Liver (tissue), 9 donors: ENCODE data around the gene LPP. TPM values are rescaled to one million over a fixed set of nuclear protein-coding genes. Genes with fewer than 3 reads are reported as not detected.

Source experiments
- DNase-seq: peaks from one replicate; pipeline ENCODE4 v3.0.0-alpha.2; 2017; ENCODE audit warnings: low spot score
- H3K27ac ChIP-seq, 2 donors: one replicate each; pipeline ENCODE4 v1.7.0; 2013; ENCODE audit warnings: inconsistent platforms in 2 of 2, low read length in 2 of 2, control low read depth in 1 of 2, low read depth in 1 of 2, mild to moderate bottlenecking in 1 of 2
- H3K27me3 ChIP-seq, 4 donors: one replicate each; pipeline versions ENCODE4 v1.6.1 to v1.7.0; 2013; ENCODE audit warnings: low read length in 3 of 4, inconsistent platforms in 1 of 4, mild to moderate bottlenecking in 1 of 4, moderate library complexity in 1 of 4; ENCODE audit not compliant: control insufficient read depth in 4 of 4, insufficient read depth in 4 of 4
- H3K36me3 ChIP-seq, 4 donors: one replicate each; pipeline versions ENCODE4 v1.6.1 to v1.7.0; 2013; ENCODE audit warnings: low read length in 3 of 4, mild to moderate bottlenecking in 3 of 4, low read depth in 1 of 4, moderate library complexity in 1 of 4; ENCODE audit not compliant: control insufficient read depth in 4 of 4, insufficient read depth in 3 of 4
- H3K4me1 ChIP-seq, 4 donors: one replicate each; pipeline versions ENCODE4 v1.6.1 to v1.7.0; 2013; ENCODE audit warnings: low read length in 3 of 4, mild to moderate bottlenecking in 3 of 4, moderate library complexity in 1 of 4; ENCODE audit not compliant: control insufficient read depth in 4 of 4, insufficient read depth in 4 of 4
- H3K4me3 ChIP-seq, 3 donors: one replicate each; pipeline versions ENCODE4 v1.6.1 to v1.7.0; 2013; ENCODE audit warnings: low read length in 3 of 3, control low read depth in 1 of 3, low read depth in 1 of 3, mild to moderate bottlenecking in 1 of 3
- H3K9ac ChIP-seq, 2 donors: one replicate each; pipeline ENCODE4 v1.7.0; 2013; ENCODE audit warnings: low read length in 2 of 2, mild to moderate bottlenecking in 2 of 2, moderate library complexity in 2 of 2, control low read depth in 1 of 2, low read depth in 1 of 2
- H3K9me3 ChIP-seq, 4 donors: one replicate each; pipeline versions ENCODE4 v1.6.1 to v1.7.0; 2013; ENCODE audit warnings: low read length in 3 of 4; ENCODE audit not compliant: control insufficient read depth in 4 of 4
- ATF3 ChIP-seq: IDR thresholded peaks from 2 replicates; pipeline ENCODE4 v1.6.1; 2016; ENCODE audit warnings: antibody characterized with exemption
- CTCF ChIP-seq: fragments of 150-350 bp; IDR thresholded peaks from 2 replicates; pipeline ENCODE4 v1.5.1; 2017; ENCODE audit warnings: improper control_type of control experiment, low read depth, low read length; ENCODE audit not compliant: missing input control
- EGR1 ChIP-seq, 2 donors: IDR thresholded peaks; 2 replicates each; pipeline ENCODE4 v1.6.1; 2016 to 2018; ENCODE audit warnings: antibody characterized with exemption in 2 of 2, low read depth in 2 of 2
- FOXA1 ChIP-seq: IDR thresholded peaks from 2 replicates; pipeline ENCODE4 v1.6.1; 2016; ENCODE audit warnings: antibody characterized with exemption
- FOXA2 ChIP-seq: IDR thresholded peaks from 2 replicates; pipeline ENCODE4 v1.6.1; 2016; ENCODE audit warnings: antibody characterized with exemption
- GABPA ChIP-seq, 2 donors: IDR thresholded peaks in 1 of 2; conservative IDR thresholded peaks in 1 of 2; 2 replicates each; pipeline ENCODE4 v1.6.1; 2016; ENCODE audit warnings: antibody characterized with exemption in 2 of 2, mild to moderate bottlenecking in 1 of 2, moderate library complexity in 1 of 2
- HNF4A ChIP-seq, 2 donors: conservative IDR thresholded peaks; 2 replicates each; pipeline ENCODE4 v1.6.1; 2016; ENCODE audit warnings: antibody characterized with exemption in 2 of 2, mild to moderate bottlenecking in 2 of 2
- HNF4G ChIP-seq: IDR thresholded peaks from 2 replicates; pipeline ENCODE4 v1.6.1; 2016; ENCODE audit warnings: antibody characterized with exemption
- JUND ChIP-seq, 2 donors: IDR thresholded peaks; 2 replicates each; pipeline ENCODE4 v1.6.1; 2016; ENCODE audit warnings: antibody characterized with exemption in 2 of 2
- MAX ChIP-seq: IDR thresholded peaks from 2 replicates; pipeline ENCODE4 v1.6.1; 2016; ENCODE audit warnings: antibody characterized with exemption
- NR2F2 ChIP-seq: IDR thresholded peaks from 2 replicates; pipeline ENCODE4 v1.6.1; 2016; ENCODE audit warnings: antibody characterized with exemption
- RAD21 ChIP-seq, 2 donors: IDR thresholded peaks; 2 replicates each; pipeline ENCODE4 v1.6.1; 2016; ENCODE audit warnings: antibody characterized with exemption in 2 of 2, mild to moderate bottlenecking in 2 of 2
- REST ChIP-seq: IDR thresholded peaks from 2 replicates; pipeline ENCODE4 v1.6.1; 2016; ENCODE audit warnings: antibody characterized with exemption, mild to moderate bottlenecking
- SP1 ChIP-seq: IDR thresholded peaks from 2 replicates; pipeline ENCODE4 v1.6.1; 2018; ENCODE audit warnings: antibody characterized with exemption, mild to moderate bottlenecking
- TAF1 ChIP-seq: conservative IDR thresholded peaks from 2 replicates; pipeline ENCODE4 v1.6.1; 2016; ENCODE audit warnings: antibody characterized with exemption, mild to moderate bottlenecking
- YY1 ChIP-seq: IDR thresholded peaks from 2 replicates; pipeline ENCODE4 v1.6.1; 2016; ENCODE audit warnings: antibody characterized with exemption, mild to moderate bottlenecking
- ZBTB33 ChIP-seq: IDR thresholded peaks from 2 replicates; pipeline ENCODE4 v1.6.1; 2016; ENCODE audit warnings: antibody characterized with exemption
- WGBS: extraction: QIAGEN DNeasy Blood & Tissue Kit; methylation state at CpG from one replicate; pipeline ENCODE4 v1.1.7; 2013; 5-methylcytosine and 5-hydroxymethylcytosine counted together
- polyA plus RNA-seq, 2 donors: library from polyadenylated mRNA; stranded (reverse) in 1 of 2; unstranded in 1 of 2; fragments of 200-250 nt in 1 of 2; fragments of >200 nt in 1 of 2; fragmentation: Nextera tagmentation in 1 of 2; extraction: Ambion mirVana in 1 of 2; gene quantifications; one replicate each; pipeline versions ENCODE4 v1.2.1 to v1.2.3, GENCODE V29; 2013 to 2015
- total RNA-seq, 2 donors: library from RNA; depleted of rRNA; stranded (reverse); fragments of >200 nt; gene quantifications; one replicate each; pipeline ENCODE4 v1.2.3, GENCODE V29; 2014
- donor health status: healthy.
- donor health status: healthy.
- donor health status: healthy.
- donor health status: healthy.
- donor health status: healthy.

Gene LPP
- total and polyA plus RNA-seq, 4 donors, result 3.3 to 53.7 (median 28.2) TPM

GRCh38 chr3:188706176-188706575 is 552.2 kb downstream of the LPP start (continued):
- no peak for TF ChIP-seq REST
- no peak for TF ChIP-seq YY1
- TF ChIP-seq SP1, result no peak
- no peak for TF ChIP-seq EGR1 (IDR thresholded peaks at IDR 0.05; ENCODE audit: low read depth in 2 of 2)
- no peak for TF ChIP-seq TAF1
- TF ChIP-seq ATF3, result no peak
- TF ChIP-seq NR2F2, result no peak

GRCh38 chr3:188706599-188706998 is 552.6 kb downstream of the LPP start:
- H3K4me3 ChIP-seq, result no peak overlapping the region
- no peaks in the 10 kb centered on the region for H3K9me3 ChIP-seq
- no peak overlapping the region for H3K9ac ChIP-seq
- H3K4me1 ChIP-seq, result peaks cover 0 to 10% (median 2%) of the 10 kb centered on the region in 4 donors
- TF ChIP-seq SP1 (no peak), TAF1 (no peak), FOXA2 (no peak), GABPA (IDR thresholded peaks at IDR 0.05 in 1 of 2, conservative IDR thresholded peaks at IDR 0.05 in 1 of 2) (no peak), RAD21 (IDR thresholded peaks at IDR 0.05) (no peak), CTCF (no peak), FOXA1 (no peak), ZBTB33 (no peak), MAX (no peak), JUND (IDR thresholded peaks at IDR 0.05) (no peak), HNF4G (no peak), REST (no peak), HNF4A (conservative IDR thresholded peaks at IDR 0.05) (no peak), ATF3 (no peak), NR2F2 (no peak)
- no peak overlapping the region for H3K27ac ChIP-seq
- no peaks in the 10 kb centered on the region for H3K27me3 ChIP-seq
- no peak for DNase-seq
- H3K36me3 ChIP-seq, result no peaks in the 10 kb centered on the region
- 84% methylated on average over 1 of the region's 1 CpG for WGBS
